Calu3 (cell line): ENCODE measurements around the gene PLIN3. TPM values are rescaled to one million over a fixed set of nuclear protein-coding genes. Genes with fewer than 3 reads are reported as not detected.

Experiments
- Bru-seq: library from RNA; stranded (reverse); fragments of 400-500 nt; gene quantifications from one replicate; lab custom pipeline; 2021; lab: Mats Ljungman, UMichigan
- BruChase-seq, 2 experiments: library from RNA; stranded (reverse); fragments of 400-500 nt; gene quantifications; one replicate each; lab custom pipeline; 2021; lab: Mats Ljungman, UMichigan
- BruUV-seq: library from RNA; stranded (reverse); fragments of 400-500 nt; replicated peaks from 2 replicates; lab custom pipeline; 2021; lab: Mats Ljungman, UMichigan
- CTCF ChIA-PET: fragments of 300-600 bp; sonication (Branson Sonifier 250); formaldehyde crosslinking; loops from one replicate; lab custom pipeline; 2022; ENCODE audit warnings: antibody characterized with exemption; lab: Charles Lee
- DNase-seq: peaks from one replicate; pipeline ENCODE4 v3.0.0; 2022
- H3K27ac Mint-ChIP-seq: one replicate; pipeline ENCODE4 v1.8.0; 2022; ENCODE audit warnings: mixed read lengths; ENCODE audit not compliant: unreplicated experiment
- H3K27me3 Mint-ChIP-seq: one replicate; pipeline ENCODE4 v1.8.0; 2022; ENCODE audit warnings: mixed read lengths; ENCODE audit not compliant: unreplicated experiment
- H3K36me3 Mint-ChIP-seq: one replicate; pipeline ENCODE4 v1.8.0; 2022; ENCODE audit warnings: mild to moderate bottlenecking, moderate library complexity, mixed read lengths; ENCODE audit not compliant: insufficient read depth, unreplicated experiment
- H3K4me1 Mint-ChIP-seq: one replicate; pipeline ENCODE4 v1.8.0; 2022; ENCODE audit warnings: mild to moderate bottlenecking, low read depth, mixed read lengths; ENCODE audit not compliant: unreplicated experiment
- H3K4me3 Mint-ChIP-seq: one replicate; pipeline ENCODE4 v1.8.0; 2022; ENCODE audit warnings: mild to moderate bottlenecking, low read depth, moderate library complexity, mixed read lengths; ENCODE audit not compliant: unreplicated experiment
- H3K9me3 Mint-ChIP-seq: one replicate; pipeline ENCODE4 v1.8.0; 2022; ENCODE audit warnings: low read depth, mixed read lengths; ENCODE audit not compliant: unreplicated experiment
- intact Hi-C: fragments of 100-400 bp; cut with micrococcal nuclease; formaldehyde crosslinking; loops from one replicate; pipeline ENCODE4 v1.10.0; 2022; ENCODE audit not compliant: unreplicated experiment
- long read RNA-seq: library from polyadenylated mRNA; stranded (forward); transcript quantifications from one replicate; pipeline ENCODE4 v2.0.0, GENCODE V29; 2022
- total RNA-seq: library from RNA; stranded (reverse); gene quantifications from 2 replicates; pipeline ENCODE4 v1.2.3, GENCODE V29; 2022
- TF ChIP-seq, protein P1 (sequence below): fragments of 200-600 bp; IDR thresholded peaks from one replicate; pipeline ENCODE4 v1.8.0; 2022; ENCODE audit warnings: antibody characterized with exemption; ENCODE audit not compliant: unreplicated experiment

The PLIN3 gene
- total RNA-seq (38.6 and 43.7 TPM in 2 replicates), Bru-seq, nascent RNA (percentile 47 among the genes with signal in this experiment), BruChase-seq, experiment 1, labeled RNA remaining after a 6-hour chase (percentile 62 among the genes with signal in this experiment), BruChase-seq, experiment 2, labeled RNA remaining after a 2-hour chase (percentile 53 among the genes with signal in this experiment)
- long read RNA-seq, transcript PLIN3-202 (8 exons, 1,535 nt): minor isoform, 6 of 134 reads
- long read RNA-seq, transcript PLIN3-201 (8 exons, 2,333 nt): major isoform, 107 of 134 reads
- long read RNA-seq, partial matches to known transcripts: 9 of 134 reads
- long read RNA-seq, other reads (novel, unspliced or antisense): 12 of 134 reads

GRCh38 chr19:4867534-4868285 is at the start of gene PLIN3:
Gene PLIN3, minus strand, starts transcription at chr19:4867667. Its CDS starts 6,273 bp downstream, at chr19:4861394.
- intact Hi-C loops: no loop called here
- peak; percentile 94 for DNase-seq
- TF ChIP-seq, protein P1, sequence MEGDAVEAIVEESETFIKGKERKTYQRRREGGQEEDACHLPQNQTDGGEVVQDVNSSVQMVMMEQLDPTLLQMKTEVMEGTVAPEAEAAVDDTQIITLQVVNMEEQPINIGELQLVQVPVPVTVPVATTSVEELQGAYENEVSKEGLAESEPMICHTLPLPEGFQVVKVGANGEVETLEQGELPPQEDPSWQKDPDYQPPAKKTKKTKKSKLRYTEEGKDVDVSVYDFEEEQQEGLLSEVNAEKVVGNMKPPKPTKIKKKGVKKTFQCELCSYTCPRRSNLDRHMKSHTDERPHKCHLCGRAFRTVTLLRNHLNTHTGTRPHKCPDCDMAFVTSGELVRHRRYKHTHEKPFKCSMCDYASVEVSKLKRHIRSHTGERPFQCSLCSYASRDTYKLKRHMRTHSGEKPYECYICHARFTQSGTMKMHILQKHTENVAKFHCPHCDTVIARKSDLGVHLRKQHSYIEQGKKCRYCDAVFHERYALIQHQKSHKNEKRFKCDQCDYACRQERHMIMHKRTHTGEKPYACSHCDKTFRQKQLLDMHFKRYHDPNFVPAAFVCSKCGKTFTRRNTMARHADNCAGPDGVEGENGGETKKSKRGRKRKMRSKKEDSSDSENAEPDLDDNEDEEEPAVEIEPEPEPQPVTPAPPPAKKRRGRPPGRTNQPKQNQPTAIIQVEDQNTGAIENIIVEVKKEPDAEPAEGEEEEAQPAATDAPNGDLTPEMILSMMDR: no peak
- Mint-ChIP-seq H3K4me1 (peaks cover 12% of the 10 kb centered on the region), H3K36me3 (peaks cover 32% of the 10 kb centered on the region), H3K27me3 (no peaks in the 10 kb centered on the region), H3K9me3 (no peaks in the 10 kb centered on the region), H3K4me3 (peak within 1 kb of the TSS; percentile 74), H3K27ac (peak within 1 kb of the TSS; percentile 79)
- CTCF ChIA-PET: interaction anchor here (0.7 to 1.3 kb wide), 4 partner anchors 44 to 533 kb away, joined by 3 to 5 read pairs (median 4); no protein-coding TSS in a partner anchor
- BruUV-seq: no TSS peak

- Mint-ChIP-seq H3K9me3 (no peaks in the 10 kb centered on the region), H3K27ac (no peak overlapping the region), H3K4me3 (no peak overlapping the region), H3K36me3 (peaks cover 36% of the 10 kb centered on the region), H3K27me3 (no peaks in the 10 kb centered on the region), H3K4me1 (peaks cover 23% of the 10 kb centered on the region)
- intact Hi-C loops: no loop called here
- no TSS peak for BruUV-seq
- TF ChIP-seq, protein P1: no peak
- CTCF ChIA-PET: interaction anchor here (0.6 kb wide), 1 partner anchor 694 kb away, joined by 3 read pairs; no protein-coding TSS in a partner anchor
- DNase-seq: no peak
These were observed 49.0 kb upstream of the PLIN3 start for GRCh38 chr19:4916292-4917082.

GRCh38 chr19:4914736-4915501 is 47.5 kb upstream of the PLIN3 start:
- peak overlapping the region; percentile 14 for H3K4me3 Mint-ChIP-seq
- peaks cover 26% of the 10 kb centered on the region for H3K4me1 Mint-ChIP-seq
- CTCF ChIA-PET: interaction anchor here (0.5 to 1.1 kb wide), 5 partner anchors 94 to 621 kb away, joined by 3 to 4 read pairs (median 3); partner anchors contain the start of gene FEM1A
- TF ChIP-seq, protein P1: no peak
- peak; percentile 81 for DNase-seq
- no TSS peak for BruUV-seq
- H3K9me3 Mint-ChIP-seq: no peaks in the 10 kb centered on the region
- H3K27ac Mint-ChIP-seq: no peak overlapping the region
- intact Hi-C loops: loop anchor here (5.0 kb wide), 1 partner anchor 108 kb away; no protein-coding TSS in a partner anchor
- H3K36me3 Mint-ChIP-seq: peaks cover 38% of the 10 kb centered on the region
- H3K27me3 Mint-ChIP-seq: no peaks in the 10 kb centered on the region
